ENCODE measurements around the gene FANCI.

FANCI gene

DNA sequence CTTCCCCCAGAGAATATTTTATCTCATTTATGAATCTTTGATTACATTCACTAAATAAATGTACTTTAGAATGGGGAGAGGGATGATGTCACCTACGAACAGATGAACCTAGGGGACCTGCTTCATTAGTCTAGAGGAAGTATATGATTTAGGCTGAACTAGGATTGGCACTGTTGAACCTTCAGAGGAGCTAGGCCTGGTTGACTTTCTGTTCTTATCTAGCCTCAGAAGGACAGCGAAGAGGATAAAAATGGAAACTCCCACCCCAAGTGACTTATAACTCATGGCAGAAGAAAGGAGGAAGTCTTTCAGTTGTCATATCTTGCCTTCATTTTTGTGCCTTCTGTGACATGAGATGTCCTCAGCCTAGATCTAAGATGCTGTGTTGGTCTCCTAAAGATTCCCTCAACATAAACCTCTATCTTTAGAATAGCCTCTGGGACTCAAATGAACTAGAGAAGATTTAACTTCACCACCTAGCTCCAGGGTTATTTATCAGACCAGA, 48.2 kb downstream of the FANCI start:
- TF ChIP-seq POLR2AphosphoS5 (IDR thresholded peaks at IDR 0.05; ENCODE audit: low read depth, low read length) (no peak), TAF1 (IDR thresholded peaks at IDR 0.05; ENCODE audit: borderline replicate concordance, insufficient read depth, low read length) (no peak), FOXP2 (optimal IDR thresholded peaks at IDR 0.05; ENCODE audit: borderline replicate concordance, extremely low read depth, extremely low read length, insufficient read depth) (no peak), SIN3A (IDR thresholded peaks at IDR 0.05; ENCODE audit: borderline replicate concordance, insufficient read depth, low read length) (no peak), REST (IDR thresholded peaks at IDR 0.05; ENCODE audit: insufficient read depth in 1 of 2, low read depth in 2 of 2, low read length in 2 of 2) (no peak)

GRCh38 chr15:89293012-89293411, 49.2 kb downstream of the FANCI start:
- no peak for TF ChIP-seq SIN3A (IDR thresholded peaks at IDR 0.05; ENCODE audit: borderline replicate concordance, insufficient read depth, low read length)
- no peak for TF ChIP-seq POLR2AphosphoS5 (IDR thresholded peaks at IDR 0.05; ENCODE audit: low read depth, low read length)
- no peak for TF ChIP-seq REST (IDR thresholded peaks at IDR 0.05; ENCODE audit: insufficient read depth in 1 of 2, low read depth in 2 of 2, low read length in 2 of 2)
- no peak for TF ChIP-seq TAF1 (IDR thresholded peaks at IDR 0.05; ENCODE audit: borderline replicate concordance, insufficient read depth, low read length)
- TF ChIP-seq FOXP2 (optimal IDR thresholded peaks at IDR 0.05; ENCODE audit: borderline replicate concordance, extremely low read depth, extremely low read length, insufficient read depth) = no peak

- TF ChIP-seq SIN3A (IDR thresholded peaks at IDR 0.05; ENCODE audit: borderline replicate concordance, insufficient read depth, low read length) (no peak), REST (IDR thresholded peaks at IDR 0.05; ENCODE audit: insufficient read depth in 1 of 2, low read depth in 2 of 2, low read length in 2 of 2) (no peak), TAF1 (IDR thresholded peaks at IDR 0.05; ENCODE audit: borderline replicate concordance, insufficient read depth, low read length) (no peak), POLR2AphosphoS5 (IDR thresholded peaks at IDR 0.05; ENCODE audit: low read depth, low read length) (no peak), FOXP2 (optimal IDR thresholded peaks at IDR 0.05; ENCODE audit: borderline replicate concordance, extremely low read depth, extremely low read length, insufficient read depth) (no peak)
Observed at GRCh38 chr15:89299896-89300295, 56.1 kb downstream of the FANCI start.

- TF ChIP-seq FOXP2 (optimal IDR thresholded peaks at IDR 0.05; ENCODE audit: borderline replicate concordance, extremely low read depth, extremely low read length, insufficient read depth) = no peak
- TF ChIP-seq POLR2AphosphoS5 (IDR thresholded peaks at IDR 0.05; ENCODE audit: low read depth, low read length) = no peak
- no peak for TF ChIP-seq SIN3A (IDR thresholded peaks at IDR 0.05; ENCODE audit: borderline replicate concordance, insufficient read depth, low read length)
- TF ChIP-seq REST (IDR thresholded peaks at IDR 0.05; ENCODE audit: insufficient read depth in 1 of 2, low read depth in 2 of 2, low read length in 2 of 2) = no peak
- no peak for TF ChIP-seq TAF1 (IDR thresholded peaks at IDR 0.05; ENCODE audit: borderline replicate concordance, insufficient read depth, low read length)
Observed at GRCh38 chr15:89301304-89302089, 57.7 kb downstream of the FANCI start.
